AG04450 (cell line): Measurements from ENCODE around the gene MT1A. TPM values are rescaled to one million over a fixed set of nuclear protein-coding genes. Genes with fewer than 3 reads are reported as not detected.
A peak's percentile ranks its signal among the peaks of the same experiment; 100 is the strongest.

ENCODE experiments used
- CTCF ChIA-PET: fragments of 300-600, 350-600 bp; formaldehyde crosslinking; extraction: SDS; loops from one replicate; lab custom pipeline; 2022; ENCODE audit warnings: antibody characterized with exemption, inconsistent platforms; lab: Charles Lee
- POLR2A ChIA-PET: fragments of 350-600 bp; formaldehyde crosslinking; extraction: SDS; loops from one replicate; lab custom pipeline; 2021; ENCODE audit warnings: antibody characterized with exemption, inconsistent platforms; lab: Yijun Ruan, JAX
- DNase-seq: peaks from one replicate; pipeline ENCODE4 v3.0.0-alpha.2; 2011; ENCODE audit warnings: low read depth, low spot score
- H3K27ac ChIP-seq: one replicate; pipeline ENCODE4 v1.5.1; 2012; ENCODE audit warnings: low read depth, low read length, control low read depth
- H3K27me3 ChIP-seq: one replicate; pipeline ENCODE4 v1.6.0; 2012; ENCODE audit warnings: low read length; ENCODE audit not compliant: control insufficient read depth, insufficient read depth
- H3K4me3 ChIP-seq: 2 replicates; pipeline ENCODE4 v1.5.1; 2011; ENCODE audit warnings: mild to moderate bottlenecking, low read depth, low read length, control low read depth
- H3K9me3 ChIP-seq: 2 replicates; pipeline ENCODE4 v1.5.1; 2012; ENCODE audit warnings: low read length; ENCODE audit not compliant: control insufficient read depth, insufficient read depth
- CTCF ChIP-seq: IDR thresholded peaks from 2 replicates; pipeline ENCODE4 v1.5.1; 2011; ENCODE audit warnings: low read depth, low read length, control low read depth, inconsistent platforms
- polyA plus RNA-seq: library from polyadenylated mRNA; depleted of rRNA; stranded (reverse); fragments of >200 nt; gene quantifications from 2 replicates; pipeline ENCODE4 v1.2.3, GENCODE V29; 2011

The MT1A gene
- polyA plus RNA-seq, 1 experiment, result 0.66 TPM

- Histone ChIP-seq H3K27ac (peak overlapping the region; percentile 99), H3K4me3 (peak overlapping the region; percentile 48), H3K9me3 (no peaks in the 10 kb centered on the region; the same call in 1 of the 2 replicates), H3K27me3 (no peaks in the 10 kb centered on the region)
- CTCF ChIA-PET, result interaction anchor here (0.9 to 1.0 kb wide), 2 partner anchors 31 to 95 kb away, joined by 3 read pairs; no protein-coding TSS in a partner anchor
- no peak for TF ChIP-seq CTCF
- DNase-seq, result peak; percentile 93
- POLR2A ChIA-PET, result interaction anchor here (0.6 to 8.7 kb wide), 7 partner anchors 11 to 156 kb away, joined by 3 to 201 read pairs (median 5); partner anchors contain the start of genes MT1E, NUDT21 and OGFOD1
These were observed 31.3 kb upstream of the MT1A start for GRCh38 chr16:56607109-56607618.

- H3K27ac ChIP-seq, result peak overlapping the region; percentile 99
- CTCF ChIA-PET, result interaction anchor here (0.9 to 1.1 kb wide), 3 partner anchors 17 to 94 kb away, joined by 3 to 4 read pairs (median 3); partner anchors contain the start of gene MT1E
- POLR2A ChIA-PET, result interaction anchor here (1.0 to 8.7 kb wide), 4 partner anchors 18 to 156 kb away, joined by 3 to 201 read pairs (median 5); partner anchors contain the start of genes MT1E, NUDT21 and OGFOD1
These were observed 30.8 kb upstream of the MT1A start for GRCh38 chr16:56607675-56608042.

GRCh38 chr16:56608043-56608875, 30.2 kb upstream of the MT1A start, which contains the start of gene MT2A:
Gene MT2A, plus strand, starts transcription at chr16:56608584. Its CDS starts 72 bp downstream, at chr16:56608656.
- Histone ChIP-seq H3K4me3 (peak within 1 kb of the TSS; percentile 89), H3K27ac (peak within 1 kb of the TSS; percentile 99), H3K27me3 (no peaks in the 10 kb centered on the region), H3K9me3 (no peaks in the 10 kb centered on the region; the same call in 1 of the 2 replicates)
- POLR2A ChIA-PET, result interaction anchor here (0.7 to 8.7 kb wide), 6 partner anchors 9 to 101 kb away, joined by 3 to 201 read pairs (median 4); partner anchors contain the start of genes MT1E and MT1X
- DNase-seq, result peak; percentile 86
- no peak for TF ChIP-seq CTCF
- CTCF ChIA-PET, result interaction anchor here (1.1 to 1.6 kb wide), 2 partner anchors 17 to 94 kb away, joined by 4 to 6 read pairs; partner anchors contain the start of gene MT1E

More at GRCh38 chr16:56607675-56608042, 30.8 kb upstream of the MT1A start:
- TF ChIP-seq CTCF, result no peak
- Histone ChIP-seq H3K4me3 (peak overlapping the region; percentile 52), H3K9me3 (no peaks in the 10 kb centered on the region; the same call in 1 of the 2 replicates), H3K27me3 (no peaks in the 10 kb centered on the region)
- DNase-seq, result no peak

- no peaks in the 10 kb centered on the region; the same call in 1 of the 2 replicates for H3K9me3 ChIP-seq
- DNase-seq, result no peak
- ChIA-PET CTCF (interaction anchor here (1.1 to 1.6 kb wide), 3 partner anchors 8 to 93 kb away, joined by 3 to 6 read pairs (median 4); partner anchors contain the start of gene MT1E), POLR2A (interaction anchor here (0.7 to 8.7 kb wide), 7 partner anchors 9 to 102 kb away, joined by 3 to 201 read pairs (median 4); partner anchors contain the start of genes MT1E and MT1X)
- TF ChIP-seq CTCF, result no peak
- peak overlapping the region; percentile 89 for H3K4me3 ChIP-seq
- no peaks in the 10 kb centered on the region for H3K27me3 ChIP-seq
- H3K27ac ChIP-seq, result peak overlapping the region; percentile 98
These were observed 29.5 kb upstream of the MT1A start for GRCh38 chr16:56608876-56609462.
